CD14-positive monocyte (primary cell): ENCODE measurements around the gene DIS3L2. TPM values are rescaled to one million over a fixed set of nuclear protein-coding genes. Genes with fewer than 3 reads are reported as not detected.

Source experiments
- DNase-seq, 3 donors: peaks; one replicate each; pipeline ENCODE4 v3.0.0-alpha.2; 2011 to 2022
- H2AFZ ChIP-seq: 2 replicates; pipeline ENCODE4 v1.6.0; 2012; ENCODE audit warnings: mild to moderate bottlenecking, low read depth, low read length, inconsistent platforms; ENCODE audit not compliant: insufficient read depth, poor library complexity, severe bottlenecking
- H3K27ac ChIP-seq, 2 donors: 1 replicate in 1 of 2; 2 replicates in 1 of 2; pipeline ENCODE4 v1.5.1; 2012 to 2013; ENCODE audit warnings: low read length in 2 of 2, control low read depth in 1 of 2, inconsistent platforms in 1 of 2, low read depth in 1 of 2, mild to moderate bottlenecking in 1 of 2
- H3K27me3 ChIP-seq, 2 donors: one replicate each; pipeline versions ENCODE4 v1.6.0 to v1.6.1; 2011 to 2013; ENCODE audit warnings: low read length in 2 of 2; ENCODE audit not compliant: control insufficient read depth in 2 of 2, insufficient read depth in 2 of 2
- H3K36me3 ChIP-seq, 2 donors: replicated peaks in 1 of 2; 1 replicate in 1 of 2; 2 replicates in 1 of 2; pipeline versions ENCODE4 v1.5.1 to v1.6.1; 2012 to 2013; ENCODE audit warnings: low read length in 2 of 2, control low read depth in 1 of 2, inconsistent platforms in 1 of 2, mild to moderate bottlenecking in 1 of 2; ENCODE audit not compliant: insufficient read depth in 2 of 2, control insufficient read depth in 1 of 2
- H3K4me1 ChIP-seq, 2 donors: 1 replicate in 1 of 2; 2 replicates in 1 of 2; pipeline versions ENCODE4 v1.5.1 to v1.6.1; 2012 to 2013; ENCODE audit warnings: low read length in 2 of 2, control low read depth in 1 of 2, inconsistent platforms in 1 of 2, mild to moderate bottlenecking in 1 of 2, moderate library complexity in 1 of 2; ENCODE audit not compliant: insufficient read depth in 2 of 2, control insufficient read depth in 1 of 2
- H3K4me2 ChIP-seq: replicated peaks from 2 replicates; pipeline ENCODE3; 2012; ENCODE audit warnings: low read length, moderate library complexity, mild to moderate bottlenecking; ENCODE audit not compliant: poor library complexity, severe bottlenecking; ENCODE audit errors: extremely low read depth
- H3K4me3 ChIP-seq, 3 experiments: fragments of 200-600 bp in 1 of 3; sonication (generic) in 1 of 3; replicated peaks in 1 of 3; 1 replicate in 2 of 3; 2 replicates in 1 of 3; pipeline ENCODE4 v1.5.1; 2011 to 2013; ENCODE audit warnings: low read length in 3 of 3, mild to moderate bottlenecking in 3 of 3, control low read depth in 2 of 3, low read depth in 2 of 3, inconsistent platforms in 1 of 3, moderate library complexity in 1 of 3
- H3K79me2 ChIP-seq: 2 replicates; pipeline ENCODE4 v1.6.0; 2012; ENCODE audit warnings: mild to moderate bottlenecking, control low read depth, inconsistent platforms, low read length, moderate library complexity; ENCODE audit not compliant: insufficient read depth
- H3K9ac ChIP-seq: 2 replicates; pipeline ENCODE4 v1.6.0; 2017; ENCODE audit warnings: low read length, mild to moderate bottlenecking; ENCODE audit not compliant: insufficient read depth, poor library complexity, severe bottlenecking
- H3K9me3 ChIP-seq, 2 donors: replicated peaks in 1 of 2; 1 replicate in 1 of 2; 2 replicates in 1 of 2; pipeline versions ENCODE4 v1.5.1 to v1.6.1; 2012 to 2013; ENCODE audit warnings: low read length in 2 of 2, control low read depth in 1 of 2; ENCODE audit not compliant: control insufficient read depth in 1 of 2, insufficient read depth in 1 of 2
- H4K20me1 ChIP-seq: 2 replicates; pipeline ENCODE4 v1.6.0; 2012; ENCODE audit warnings: mild to moderate bottlenecking, low read length, control low read depth, moderate library complexity; ENCODE audit not compliant: insufficient read depth
- H3K27ac Mint-ChIP-seq, 7 donors: one replicate each; pipeline ENCODE4 v1.8.0; 2020; ENCODE audit warnings: mild to moderate bottlenecking in 7 of 7, mixed read lengths in 7 of 7, moderate library complexity in 6 of 7, inconsistent platforms in 2 of 7
- H3K27me3 Mint-ChIP-seq, 3 donors: one replicate each; pipeline ENCODE4 v1.8.0; 2021 to 2022; ENCODE audit warnings: low read depth in 3 of 3, mild to moderate bottlenecking in 3 of 3, mixed read lengths in 3 of 3, moderate library complexity in 3 of 3, inconsistent platforms in 1 of 3
- H3K36me3 Mint-ChIP-seq, 2 donors: one replicate each; pipeline ENCODE4 v1.8.0; 2020; ENCODE audit warnings: mixed read lengths in 2 of 2, inconsistent platforms in 1 of 2, mild to moderate bottlenecking in 1 of 2
- H3K4me1 Mint-ChIP-seq: one replicate; pipeline ENCODE4 v1.8.0; 2020; ENCODE audit warnings: mild to moderate bottlenecking, mixed read lengths
- H3K4me3 Mint-ChIP-seq, 2 donors: one replicate each; pipeline ENCODE4 v1.8.0; 2020; ENCODE audit warnings: mild to moderate bottlenecking in 2 of 2, mixed read lengths in 2 of 2, moderate library complexity in 1 of 2
- H3K9me3 Mint-ChIP-seq, 7 donors: one replicate each; pipeline ENCODE4 v1.8.0; 2020 to 2022; ENCODE audit warnings: mixed read lengths in 7 of 7, mild to moderate bottlenecking in 6 of 7, moderate library complexity in 6 of 7, inconsistent platforms in 2 of 7
- CTCF ChIP-seq: fragments of 200-600 bp; IDR thresholded peaks from one replicate; pipeline ENCODE4 v1.8.0; 2022; ENCODE audit warnings: antibody characterized with exemption, mild to moderate bottlenecking
- WGBS: methylation state at CpG from one replicate; pipeline ENCODE4 v1.1.5; 2013; ENCODE audit warnings: missing lambda C conversion rate; ENCODE audit not compliant: insufficient coverage; 5-methylcytosine and 5-hydroxymethylcytosine counted together
- intact Hi-C, 2 donors: fragments of 100-400 bp; cut with micrococcal nuclease; formaldehyde crosslinking; loops; one replicate each; pipeline versions ENCODE4 v1.15.0 to v1.15.1; 2023
- polyA plus RNA-seq, 3 donors: library from polyadenylated mRNA; depleted of rRNA in 1 of 3; unstranded in 2 of 3; stranded (reverse) in 1 of 3; fragments of 300-500 nt in 2 of 3; fragments of >200 nt in 1 of 3; fragmentation: Illumina TruSeq in 2 of 3; gene quantifications; 1 replicate in 2 of 3; 2 replicates in 1 of 3; pipeline ENCODE4 v1.2.3, GENCODE V29; 2012 to 2021

DIS3L2 gene
- polyA plus RNA-seq, 3 donors = 6.0 to 21.7 (median 6.4) TPM

DNA sequence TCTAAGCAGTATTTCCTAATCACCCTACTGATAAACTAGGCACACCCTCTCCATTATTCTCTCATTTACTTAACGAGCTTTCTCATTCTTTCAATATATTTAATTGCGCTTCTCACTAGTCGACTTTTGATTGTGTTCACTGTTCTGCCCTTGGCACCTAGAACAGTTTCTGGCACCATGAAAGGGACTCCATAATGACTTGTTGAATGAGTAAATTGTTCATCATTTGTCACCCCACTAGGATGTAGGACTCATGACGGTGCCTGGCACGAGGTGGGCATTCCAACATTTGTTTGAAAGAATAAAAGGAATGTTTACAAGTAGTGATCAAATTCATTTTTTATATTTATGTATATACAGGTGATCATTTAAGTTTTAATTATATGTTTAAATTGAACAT, 123.7 kb downstream of the DIS3L2 start:
- no peak overlapping the region for H2AFZ ChIP-seq
- Mint-ChIP-seq H3K9me3 (peaks cover 3 to 14% (median 12%) of the 10 kb centered on the region in 7 donors), H3K4me3 (no peak overlapping the region), H3K36me3 (peaks cover 22 to 26% of the 10 kb centered on the region in 2 donors), H3K4me1 (peaks cover 5% of the 10 kb centered on the region), H3K27ac (no peak overlapping the region), H3K27me3 (no peaks in the 10 kb centered on the region)
- H3K9me3 ChIP-seq = peaks cover 10 to 15% of the 10 kb centered on the region in 2 donors
- no peak overlapping the region for H3K4me2 ChIP-seq
- intact Hi-C loops = no loop called here
- H3K27ac ChIP-seq = no peak overlapping the region
- no peak overlapping the region for H3K9ac ChIP-seq
- no peaks in the 10 kb centered on the region for H3K27me3 ChIP-seq
- no peaks in the 10 kb centered on the region for H3K79me2 ChIP-seq
- TF ChIP-seq CTCF = no peak
- H4K20me1 ChIP-seq = no peaks in the 10 kb centered on the region
- DNase-seq = no peak
- 60% methylated on average over 1 of the region's 5 CpGs for WGBS
- H3K4me1 ChIP-seq = no peaks in the 10 kb centered on the region
- H3K36me3 ChIP-seq = peaks cover 13 to 25% of the 10 kb centered on the region in 2 donors
- H3K4me3 ChIP-seq = no peak overlapping the region

- H3K4me2 ChIP-seq = no peak overlapping the region
- no peaks in the 10 kb centered on the region for H3K27me3 ChIP-seq
- 100% methylated on average over 1 of the region's 16 CpGs for WGBS
- H3K27me3 Mint-ChIP-seq = no peaks in the 10 kb centered on the region
- peaks cover 13 to 25% of the 10 kb centered on the region in 2 donors for H3K36me3 ChIP-seq
- H3K27ac Mint-ChIP-seq = no peak overlapping the region
- H3K79me2 ChIP-seq = no peaks in the 10 kb centered on the region
- peaks cover 25 to 26% of the 10 kb centered on the region in 2 donors for H3K36me3 Mint-ChIP-seq
- peaks cover 10 to 15% of the 10 kb centered on the region in 2 donors for H3K9me3 ChIP-seq
- no peak overlapping the region for H3K9ac ChIP-seq
- no peak overlapping the region for H3K27ac ChIP-seq
- H3K4me1 Mint-ChIP-seq = peaks cover 5% of the 10 kb centered on the region
- no peak for DNase-seq
- no peak overlapping the region for H3K4me3 Mint-ChIP-seq
- H4K20me1 ChIP-seq = no peaks in the 10 kb centered on the region
- no peak overlapping the region for H2AFZ ChIP-seq
- TF ChIP-seq CTCF = no peak
- intact Hi-C loops = no loop called here
- no peak overlapping the region for H3K4me3 ChIP-seq
- H3K9me3 Mint-ChIP-seq = peaks cover 3 to 14% (median 11%) of the 10 kb centered on the region in 7 donors
- no peaks in the 10 kb centered on the region for H3K4me1 ChIP-seq
Measured at GRCh38 chr2:232085826-232086425, 124.4 kb downstream of the DIS3L2 start.
